Measurements from ENCODE around the gene IFNA17. TPM values are rescaled to one million over a fixed set of nuclear protein-coding genes. Genes with fewer than 3 reads are reported as not detected.
A peak's percentile ranks its signal among the peaks of the same experiment; 100 is the strongest.
"Not testable (repeated sequence)": the region's sequence is repeated elsewhere in the genome, so short reads cannot be mapped to it uniquely, and the experiment has no call there.

IFNA17 gene
- total RNA-seq, 1 donor from 2014 or later, result not detected

GRCh38 chr9:21194867-21195776, 32.9 kb downstream of the IFNA17 start:
- not testable (repeated sequence) for H3K36me3 Mint-ChIP-seq (ENCODE audit: insufficient read depth); H3K4me3 Mint-ChIP-seq (ENCODE audit: low read depth); H3K9me3 Mint-ChIP-seq (ENCODE audit: low read depth); H3K27ac Mint-ChIP-seq; DNase-seq (ENCODE audit: low spot score, unreplicated experiment); H3K4me1 Mint-ChIP-seq (ENCODE audit: low read depth)
- H3K27me3 Mint-ChIP-seq, result peaks cover 14% of the 10 kb centered on the region
- TF ChIP-seq CTCF (IDR thresholded peaks at IDR 0.05; ENCODE audit: unreplicated experiment), result peak; percentile 70

GRCh38 chr9:21187487-21187886, 40.5 kb downstream of the IFNA17 start, which contains the start of gene IFNA4:
Gene IFNA4, minus strand, starts transcription at chr9:21187587. Its CDS starts 56 bp downstream, at chr9:21187531.
- H3K4me3 Mint-ChIP-seq (ENCODE audit: low read depth); H3K27me3 Mint-ChIP-seq; H3K4me1 Mint-ChIP-seq (ENCODE audit: low read depth); DNase-seq (ENCODE audit: low spot score, unreplicated experiment); H3K27ac Mint-ChIP-seq; H3K9me3 Mint-ChIP-seq (ENCODE audit: low read depth); H3K36me3 Mint-ChIP-seq (ENCODE audit: insufficient read depth): not testable (repeated sequence)

DNA sequence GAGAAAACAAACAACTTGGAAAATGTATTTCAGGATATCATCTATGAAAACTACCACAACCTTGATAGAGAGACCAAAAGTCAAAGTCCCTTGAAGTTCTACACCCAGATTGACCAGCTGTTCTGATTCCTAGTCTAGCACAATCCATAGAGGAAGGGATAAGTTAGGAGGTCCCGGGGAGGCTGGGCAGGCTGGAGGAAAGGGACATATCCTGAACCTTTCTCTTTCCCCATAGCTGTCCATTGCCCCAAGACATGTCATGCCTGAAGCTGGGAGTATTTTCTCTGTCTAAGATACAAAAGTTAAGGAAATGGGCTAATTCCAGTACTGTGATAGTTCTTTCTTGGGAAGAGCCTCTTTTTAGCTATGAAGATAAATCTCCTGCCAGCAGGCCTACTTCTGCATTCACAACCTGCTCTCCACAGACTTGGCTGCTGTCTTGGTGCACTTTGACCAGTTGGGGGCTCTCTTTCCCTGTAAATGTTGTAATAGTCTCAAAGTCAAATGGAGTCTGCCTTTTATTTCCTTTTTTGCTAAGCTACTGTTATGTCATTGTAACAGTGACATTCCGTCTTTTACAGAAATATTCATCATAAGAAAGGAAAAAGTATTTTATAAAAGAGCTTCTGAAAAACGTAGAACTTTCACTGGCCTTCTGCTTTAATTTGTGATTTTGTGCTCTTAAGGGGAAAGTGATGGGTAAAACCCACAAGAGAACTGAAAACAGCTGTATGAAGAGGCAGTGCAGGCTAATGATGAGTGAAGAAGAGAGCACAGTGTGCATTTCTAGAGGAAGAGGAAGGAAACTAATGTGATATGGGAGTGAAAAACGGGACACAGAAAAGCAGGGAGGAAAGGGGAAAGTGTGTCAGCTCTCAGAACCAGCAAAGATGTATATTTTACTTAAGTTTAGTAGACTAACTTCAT, 44.9 kb downstream of the IFNA17 start:
- TF ChIP-seq CTCF (IDR thresholded peaks at IDR 0.05; ENCODE audit: unreplicated experiment), result peak; percentile 54
- H3K9me3 Mint-ChIP-seq (ENCODE audit: low read depth); H3K36me3 Mint-ChIP-seq (ENCODE audit: insufficient read depth); H3K4me1 Mint-ChIP-seq (ENCODE audit: low read depth); DNase-seq (ENCODE audit: low spot score, unreplicated experiment); H3K27me3 Mint-ChIP-seq; H3K4me3 Mint-ChIP-seq (ENCODE audit: low read depth); H3K27ac Mint-ChIP-seq: not testable (repeated sequence)

Other genes with a start within 250 kb of the IFNA17 start
- gene HACD4, start 196.6 kb downstream of the IFNA17 start, total RNA-seq, result 0.72 and 0.80 TPM in 2 replicates
- gene IFNB1, start 150.3 kb downstream of the IFNA17 start, total RNA-seq, result not detected in 2 replicates
- not detected in 2 replicates for gene IFNW1, start 86.4 kb downstream of the IFNA17 start, total RNA-seq
- not detected in 2 replicates for gene IFNA21, start 61.6 kb downstream of the IFNA17 start, total RNA-seq
- gene IFNA4, start 40.6 kb downstream of the IFNA17 start, total RNA-seq, result not detected in 2 replicates
- not detected in 2 replicates for gene IFNA7, start 26.0 kb downstream of the IFNA17 start, total RNA-seq
- not detected in 2 replicates for gene IFNA10, start 21.1 kb downstream of the IFNA17 start, total RNA-seq
- not detected in 2 replicates for gene IFNA16, start 10.9 kb downstream of the IFNA17 start, total RNA-seq
- gene IFNA14, start 11.8 kb upstream of the IFNA17 start, total RNA-seq, result not detected in 2 replicates
- gene IFNA5, start 77.1 kb upstream of the IFNA17 start, total RNA-seq, result not detected in 2 replicates
- gene KLHL9, start 107.2 kb upstream of the IFNA17 start, total RNA-seq, result 35.5 and 35.9 TPM in 2 replicates
- not detected in 2 replicates for gene IFNA6, start 122.7 kb upstream of the IFNA17 start, total RNA-seq
- not detected in 2 replicates for gene IFNA13, start 139.8 kb upstream of the IFNA17 start, total RNA-seq
- gene IFNA2, start 157.2 kb upstream of the IFNA17 start, total RNA-seq, result not detected in 2 replicates
- not detected in 2 replicates for gene IFNA8, start 180.9 kb upstream of the IFNA17 start, total RNA-seq
- gene IFNA1, start 212.2 kb upstream of the IFNA17 start, total RNA-seq, result not detected in 2 replicates

All from progenitor cell of endocrine pancreas (in vitro differentiated cells).